DMS79 treated with DMSO at 0.1 percent for 48 hours (cell line): Measurements from ENCODE around the gene PAX5.
A peak's percentile ranks its signal among the peaks of the same experiment; 100 is the strongest.

ENCODE experiments used
- DNase-seq: peaks from one replicate; lab custom pipeline; 2025; lab: John Stamatoyannopoulos, UW

Gene PAX5

DNA sequence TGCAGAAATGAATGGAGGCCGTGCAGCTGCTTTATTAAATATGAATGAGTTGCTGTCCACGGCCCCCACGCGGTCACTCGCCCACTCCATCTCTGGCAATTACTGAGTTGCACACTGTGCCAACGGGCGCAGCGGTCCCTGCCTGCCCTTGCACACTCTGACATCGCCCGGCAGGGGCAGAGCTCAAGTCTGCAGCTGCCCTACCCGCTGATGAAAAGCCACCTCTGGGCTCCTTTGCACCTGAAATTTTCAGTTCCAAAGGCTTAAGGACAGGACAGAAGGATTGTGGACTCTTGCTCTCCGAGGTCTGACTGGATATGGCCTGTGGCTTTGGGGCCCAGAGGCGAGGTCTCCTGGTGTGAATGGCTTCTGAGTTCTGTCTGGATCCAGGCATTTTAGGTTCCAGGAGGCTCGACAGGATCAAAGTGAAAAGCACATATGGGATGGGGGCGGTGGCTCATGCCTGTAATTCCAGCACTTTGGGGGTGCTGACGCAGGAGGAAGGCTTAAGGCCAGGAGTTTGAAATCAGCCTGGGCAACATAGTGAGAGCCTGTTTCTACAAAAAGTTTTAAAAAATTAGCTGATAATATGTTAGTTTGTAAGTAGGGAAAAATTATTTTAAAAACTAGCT is 201.8 kb downstream of the PAX5 start:
- DNase-seq: no peak

DNA sequence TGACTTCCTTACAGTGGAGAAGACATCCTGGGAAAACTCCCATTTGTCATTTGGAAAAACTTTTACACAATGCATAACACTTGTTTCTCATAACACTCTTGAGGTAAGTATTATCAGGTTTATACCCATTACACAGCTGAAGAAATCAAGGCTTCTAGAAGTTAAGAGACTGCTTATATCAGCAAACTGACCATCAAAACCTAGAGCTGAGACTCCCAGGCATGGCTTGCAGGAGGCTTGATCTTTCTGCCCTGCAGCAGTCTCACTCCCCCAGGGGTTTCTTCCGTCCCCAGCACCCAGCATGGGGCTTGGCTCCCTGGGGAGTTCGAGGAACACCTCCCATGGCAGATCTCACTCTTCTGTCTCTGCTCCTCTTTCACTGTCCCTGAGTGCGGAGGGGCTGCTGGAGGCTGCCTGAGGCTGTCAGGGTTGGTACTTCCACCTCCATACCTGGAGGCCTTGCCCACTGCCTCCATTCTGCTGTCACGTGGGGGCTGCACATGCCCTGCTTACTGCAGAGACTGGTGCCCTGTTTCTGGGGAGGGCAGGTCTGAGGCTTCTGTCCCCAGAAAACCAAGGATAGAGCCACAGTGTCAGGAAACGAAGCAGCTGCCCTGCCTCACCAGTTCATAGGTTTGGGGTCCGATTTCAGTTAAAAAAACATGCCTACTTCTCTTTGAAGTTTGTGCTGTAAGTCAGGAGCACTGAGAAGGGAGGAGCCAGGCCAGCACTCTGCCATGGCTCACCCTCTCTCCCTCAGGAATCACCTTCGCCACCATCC is 202.5 kb downstream of the PAX5 start:
- no peak for DNase-seq

DNA sequence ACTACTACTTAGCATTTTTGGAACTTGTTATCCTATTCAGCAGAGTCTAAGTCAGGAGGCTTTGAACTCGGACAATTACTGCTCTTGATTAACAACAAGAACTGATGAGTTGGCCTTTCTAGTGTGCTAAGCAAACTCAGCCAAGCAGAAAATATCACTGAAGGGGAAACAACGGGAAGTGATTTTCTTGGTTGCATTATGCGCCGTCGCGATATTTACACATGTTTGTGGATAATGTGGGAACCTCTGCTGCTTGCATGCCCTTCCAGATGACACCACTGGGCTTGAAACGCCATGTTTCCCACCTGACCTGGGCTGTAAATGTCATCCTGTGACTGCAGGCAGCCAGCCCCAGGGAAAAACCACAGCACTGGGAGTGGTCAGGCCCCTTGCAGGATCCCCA is 205.5 kb downstream of the PAX5 start:
- peak; percentile 92 for DNase-seq

DNA sequence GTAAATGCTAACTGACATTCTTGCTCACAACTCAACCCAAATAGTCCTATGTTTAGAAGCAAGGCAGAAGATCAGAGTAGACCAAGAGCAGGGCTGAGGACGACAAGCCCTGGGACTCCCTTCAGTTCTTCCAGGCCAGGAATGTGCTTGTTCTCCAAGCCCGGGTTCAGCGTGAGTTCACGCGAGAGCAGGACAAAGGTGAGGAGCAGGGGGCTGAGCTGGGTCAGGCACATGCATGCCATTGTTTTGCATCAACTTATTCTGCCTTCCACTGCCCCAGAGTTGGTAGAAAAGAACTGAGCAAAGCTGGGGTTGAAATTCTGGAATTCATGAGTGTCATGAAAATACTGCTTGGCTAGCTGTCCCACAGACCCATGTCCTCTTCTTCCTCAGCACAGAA is 206.5 kb downstream of the PAX5 start:
- no peak for DNase-seq

- no peak for DNase-seq
Measured at GRCh38 chr9:36826581-36826980, 207.5 kb downstream of the PAX5 start.

DNA sequence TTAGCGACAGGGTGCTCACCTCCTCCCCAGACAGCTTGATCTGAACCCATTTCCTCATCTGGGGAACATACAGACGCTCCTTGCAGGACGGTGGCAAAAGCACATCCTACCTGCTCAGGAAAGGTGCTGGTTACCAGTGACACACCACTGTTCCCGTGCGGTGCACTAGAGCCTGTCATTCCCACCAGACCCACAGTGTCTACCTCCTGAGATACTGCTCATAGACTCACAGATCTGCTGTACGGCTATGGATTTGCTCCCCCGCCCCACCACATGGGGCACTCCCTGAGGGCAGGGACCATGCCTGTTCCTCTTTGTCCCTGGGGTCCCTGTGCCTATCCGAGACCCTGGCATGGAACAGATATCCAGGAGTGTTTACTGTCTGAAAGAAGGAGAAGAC is 208.9 kb downstream of the PAX5 start:
- DNase-seq: no peak

DNA sequence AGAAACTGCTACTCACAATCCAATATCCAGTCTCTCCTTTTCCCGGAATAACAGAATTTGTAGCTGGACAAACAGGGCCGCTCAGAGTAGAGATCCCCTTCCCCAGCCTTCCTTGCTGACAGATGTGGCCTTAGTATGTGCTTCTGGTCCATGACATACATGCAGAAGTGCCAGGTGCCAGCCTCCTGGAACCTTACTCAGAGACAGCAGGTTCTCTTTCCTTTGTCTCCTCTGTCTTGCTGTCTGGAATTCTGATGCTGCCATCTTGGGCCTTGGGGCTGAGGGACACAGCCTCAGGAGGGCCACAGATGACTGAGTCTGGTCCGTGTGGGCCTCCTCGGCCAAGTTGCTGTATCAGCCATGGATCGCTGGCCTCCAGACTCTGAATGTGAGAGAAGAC is 210.1 kb downstream of the PAX5 start:
- no peak for DNase-seq

DNA sequence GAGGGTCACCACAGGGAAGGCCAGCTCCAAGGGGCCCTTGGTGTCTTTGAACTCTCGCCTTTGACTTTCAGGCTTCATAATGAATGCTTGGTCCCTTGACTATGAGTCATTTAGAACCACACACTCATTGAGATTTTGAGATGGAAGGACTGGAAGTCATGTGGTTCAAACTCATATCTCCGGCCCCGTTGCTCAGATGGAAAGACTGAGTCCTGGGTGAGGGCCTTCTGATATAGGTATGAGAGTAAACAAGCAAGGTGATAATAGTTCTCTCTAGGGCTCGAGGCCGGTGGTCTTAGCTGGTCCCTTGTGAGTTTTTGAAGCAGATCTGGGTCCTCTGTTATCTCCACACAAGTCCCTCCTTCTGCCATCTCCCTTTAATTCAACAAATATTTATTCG is 210.6 kb downstream of the PAX5 start:
- no peak for DNase-seq

DNA sequence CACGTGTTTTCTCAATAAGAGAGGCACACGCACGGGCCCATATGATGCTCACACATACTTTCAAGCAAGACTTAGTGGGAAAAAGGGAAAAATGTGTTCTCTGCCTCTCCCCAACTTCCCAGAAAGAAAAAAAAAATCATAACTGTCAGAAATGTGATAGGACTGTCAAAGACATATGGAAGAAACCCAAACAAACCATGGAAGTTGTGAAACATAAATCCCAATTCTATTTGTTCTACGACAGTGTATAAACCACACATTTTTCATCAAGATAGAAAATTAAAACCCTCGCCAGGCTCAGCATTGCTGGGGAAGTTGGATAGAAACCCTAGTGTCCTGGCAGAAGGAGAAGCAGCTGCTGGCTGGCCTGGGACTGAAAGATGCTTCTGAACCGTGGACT is 211.9 kb downstream of the PAX5 start:
- DNase-seq: no peak

GRCh38 chr9:36820392-36820861 is 213.6 kb downstream of the PAX5 start:
- no peak for DNase-seq

GRCh38 chr9:36818965-36819870 is 214.8 kb downstream of the PAX5 start:
- DNase-seq: no peak

DNA sequence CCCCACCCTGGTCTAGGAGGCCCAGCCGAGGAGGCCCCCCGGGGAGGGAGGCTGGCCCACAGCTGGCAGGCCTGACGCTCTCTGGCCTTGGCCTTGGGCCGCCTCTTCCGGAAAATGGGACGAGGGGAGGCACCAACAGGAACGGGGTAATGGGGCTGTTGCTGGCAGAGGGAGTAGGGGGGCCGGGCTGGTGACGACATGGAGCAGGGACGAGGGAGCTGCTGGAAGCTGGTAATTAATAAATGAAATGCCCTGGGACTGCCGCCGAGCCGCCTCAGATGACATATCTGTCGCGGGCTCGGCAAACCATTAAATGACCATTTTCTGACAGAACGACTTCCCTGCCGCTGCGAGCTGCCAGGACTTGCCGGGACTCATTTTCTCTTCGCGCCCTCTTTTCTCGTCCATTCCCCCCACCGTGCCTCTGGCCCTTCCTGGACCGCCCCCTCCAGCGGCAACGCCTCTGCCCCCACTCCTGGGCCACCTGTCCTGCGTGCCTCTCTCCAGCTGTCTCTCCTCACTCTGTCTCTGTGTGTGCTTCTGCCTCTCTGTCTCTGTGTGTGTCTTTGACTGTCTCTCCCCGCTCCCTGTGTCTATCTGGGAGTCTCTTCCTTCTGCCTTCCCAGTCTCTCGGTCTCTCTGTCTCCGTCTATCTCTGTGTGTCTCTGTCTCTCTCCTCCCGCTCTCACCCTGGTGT is 215.7 kb downstream of the PAX5 start:
- DNase-seq: no peak

DNA sequence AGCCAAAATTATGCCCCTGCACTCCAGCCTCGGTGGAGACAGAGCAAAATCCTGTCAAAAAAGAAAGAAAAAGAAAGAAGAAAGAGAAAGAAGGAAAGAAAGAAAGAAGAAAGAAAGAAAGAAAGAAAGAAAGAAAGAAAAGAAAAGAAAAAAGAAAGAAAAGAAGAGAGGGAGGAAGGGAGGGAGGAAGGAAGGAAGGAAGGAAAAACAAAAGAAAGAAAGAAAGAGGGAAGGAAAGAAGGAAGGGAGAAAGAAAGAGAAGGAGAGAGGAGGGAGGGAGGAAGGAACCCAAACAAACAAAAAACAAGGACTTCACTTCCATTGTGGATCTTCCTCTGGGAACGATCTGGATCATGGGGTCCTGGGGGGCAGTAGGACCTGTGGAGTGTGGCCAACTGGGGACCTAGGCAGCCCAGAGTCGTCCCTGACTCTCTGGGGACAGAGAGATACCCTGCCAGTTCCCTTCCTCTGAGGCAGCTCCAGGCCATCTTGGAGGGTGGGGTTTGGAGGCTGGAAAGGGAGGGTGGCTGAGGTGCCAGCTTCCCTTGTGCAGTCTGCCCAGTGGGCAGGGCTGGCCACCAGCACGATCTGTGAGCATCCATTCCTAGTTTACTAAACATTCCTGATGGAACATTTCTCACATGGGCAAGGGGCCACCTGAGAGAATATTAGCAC is 216.8 kb downstream of the PAX5 start:
- DNase-seq: no peak

- DNase-seq: no peak
Measured at GRCh38 chr9:36816371-36816770, 217.7 kb downstream of the PAX5 start.

DNA sequence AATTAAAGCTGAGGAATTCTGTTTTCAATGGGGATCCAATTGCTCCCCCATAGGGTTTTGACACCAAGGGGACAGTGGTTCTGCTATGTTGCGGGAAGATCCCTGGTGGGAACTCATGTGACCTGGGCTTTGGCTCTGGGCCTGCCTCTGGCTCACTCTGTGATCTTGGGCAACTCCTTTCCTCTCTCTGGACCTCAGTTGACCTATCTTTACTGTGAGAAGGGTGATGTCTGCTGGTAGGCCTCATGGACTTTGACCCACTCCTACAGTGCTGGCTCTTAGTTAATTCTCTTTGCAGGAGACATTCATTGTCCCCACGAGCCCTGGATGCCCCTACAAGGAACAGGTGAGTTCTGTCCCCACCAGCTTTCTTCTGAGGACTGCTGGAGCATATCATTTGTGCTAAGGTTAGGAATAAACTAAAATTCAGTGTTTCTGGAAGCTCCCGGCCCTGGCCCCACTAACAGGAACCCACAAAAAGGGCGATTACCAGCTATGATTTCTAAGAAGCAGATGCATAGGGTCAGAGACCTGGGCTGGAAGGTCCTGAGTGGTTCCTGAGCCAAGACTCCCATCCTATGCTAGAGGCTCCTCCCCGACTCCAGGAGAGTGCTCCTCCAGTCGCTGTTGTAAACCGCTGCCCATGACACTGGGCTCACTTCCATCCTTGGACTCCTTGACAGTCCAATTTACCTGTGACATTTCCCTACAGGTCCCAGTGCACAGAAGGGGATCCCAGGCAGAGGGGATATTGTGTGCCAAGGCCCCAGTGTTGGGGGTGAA is 218.3 kb downstream of the PAX5 start:
- no peak for DNase-seq

DNA sequence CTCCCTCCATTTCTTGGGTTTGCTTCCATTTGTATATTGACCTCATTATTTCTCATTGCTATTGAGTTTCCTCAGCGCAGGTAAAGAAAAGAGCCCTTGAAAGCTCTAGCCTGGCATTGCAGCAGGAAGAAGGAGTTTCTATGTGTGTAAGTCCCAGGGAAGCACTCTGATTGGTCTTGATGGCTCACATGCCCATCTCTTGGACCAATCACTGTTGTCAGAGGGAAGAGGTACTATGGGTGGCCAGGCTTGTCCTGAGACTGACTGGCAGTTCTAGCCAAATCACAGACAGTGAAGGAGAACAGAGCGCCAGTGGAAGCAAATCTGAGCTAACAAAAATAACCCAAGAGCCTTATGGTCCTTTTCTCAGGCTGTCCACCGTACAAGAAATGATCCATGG is 219.0 kb downstream of the PAX5 start:
- DNase-seq: no peak

GRCh38 chr9:36813154-36813553 is 220.9 kb downstream of the PAX5 start:
- DNase-seq: no peak

DNA sequence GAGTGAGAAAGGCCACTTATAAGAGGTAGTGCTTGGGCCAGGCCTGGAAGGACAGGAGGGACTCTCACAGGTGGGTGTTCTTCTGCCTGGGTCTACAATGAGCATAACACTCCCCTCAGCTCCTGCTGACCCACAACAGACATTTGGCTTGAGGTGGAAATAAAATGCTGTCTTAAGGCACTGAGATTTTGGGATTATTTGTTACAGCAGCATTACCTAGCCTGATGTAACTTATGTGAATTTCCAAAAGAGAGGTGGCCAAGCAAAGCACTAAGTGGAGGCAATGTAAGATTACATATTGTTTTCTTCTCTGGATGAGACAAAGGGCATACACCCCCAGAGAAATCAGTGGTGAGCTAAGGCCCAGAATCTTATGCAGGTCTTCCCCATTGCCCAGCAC is 221.5 kb downstream of the PAX5 start:
- DNase-seq: no peak

- DNase-seq: no peak
Measured at GRCh38 chr9:36808251-36808650, 225.8 kb downstream of the PAX5 start.

DNA sequence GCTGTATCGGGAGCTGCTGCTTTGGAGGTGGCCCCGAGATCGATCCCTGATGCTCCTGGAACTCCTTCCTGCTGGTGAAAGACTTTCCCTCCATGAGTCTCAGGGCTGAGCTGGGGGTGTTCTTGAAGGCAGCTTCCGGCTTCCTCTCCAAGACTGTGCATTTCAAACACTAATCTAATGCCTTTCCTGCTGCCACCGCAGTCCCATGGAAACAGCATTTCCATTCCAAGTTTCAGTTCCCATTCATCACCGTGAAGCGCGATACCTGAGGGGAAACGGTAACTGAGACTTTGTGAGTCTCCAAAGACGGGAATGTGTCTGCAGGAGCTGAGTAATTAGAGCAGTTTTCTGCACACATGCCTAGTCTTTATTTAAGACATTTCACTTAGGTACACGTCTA is 230.1 kb downstream of the PAX5 start:
- no peak for DNase-seq
